Ishikawa (cell line): ENCODE results near the gene MRPL37.
A peak's percentile ranks its signal among the peaks of the same experiment; 100 is the strongest.

Experiments used
- CEBPB ChIP-seq: IDR thresholded peaks from 2 replicates; pipeline ENCODE4 v1.6.1; 2012
- CREB1 ChIP-seq: IDR thresholded peaks from 2 replicates; pipeline ENCODE4 v1.6.1; 2012; ENCODE audit warnings: low read depth
- EGR1 ChIP-seq: IDR thresholded peaks from 2 replicates; pipeline ENCODE4 v1.6.1; 2012
- EP300 ChIP-seq: IDR thresholded peaks from 2 replicates; pipeline ENCODE4 v1.6.1; 2012; ENCODE audit warnings: borderline replicate concordance
- FOXM1 ChIP-seq: IDR thresholded peaks from 2 replicates; pipeline ENCODE4 v1.6.1; 2012; ENCODE audit warnings: low read depth, borderline replicate concordance
- NFIC ChIP-seq: IDR thresholded peaks from 2 replicates; pipeline ENCODE4 v1.6.1; 2012
- RAD21 ChIP-seq: IDR thresholded peaks from 2 replicates; pipeline ENCODE4 v1.6.1; 2012; ENCODE audit warnings: low read depth
- TAF1 ChIP-seq: IDR thresholded peaks from 2 replicates; pipeline ENCODE4 v1.6.1; 2012; ENCODE audit warnings: low read depth, mild to moderate bottlenecking
- TCF12 ChIP-seq: IDR thresholded peaks from 2 replicates; pipeline ENCODE4 v1.6.1; 2012; ENCODE audit warnings: low read depth
- TEAD4 ChIP-seq: IDR thresholded peaks from 2 replicates; pipeline ENCODE4 v1.6.1; 2012
- YY1 ChIP-seq: IDR thresholded peaks from 2 replicates; pipeline ENCODE4 v1.6.1; 2012; ENCODE audit warnings: low read depth
- ZBTB7A ChIP-seq: IDR thresholded peaks from 2 replicates; pipeline ENCODE4 v1.6.1; 2012; ENCODE audit warnings: low read depth
- TF ChIP-seq, protein P1 (sequence below): IDR thresholded peaks from 2 replicates; pipeline ENCODE4 v1.6.1; 2012; ENCODE audit warnings: low read depth, mild to moderate bottlenecking
- TF ChIP-seq, protein P2 (sequence below): IDR thresholded peaks from 2 replicates; pipeline ENCODE4 v1.6.1; 2012
- TF ChIP-seq, protein P3 (sequence below): IDR thresholded peaks from 2 replicates; pipeline ENCODE4 v1.6.1; 2012

MRPL37 gene

DNA sequence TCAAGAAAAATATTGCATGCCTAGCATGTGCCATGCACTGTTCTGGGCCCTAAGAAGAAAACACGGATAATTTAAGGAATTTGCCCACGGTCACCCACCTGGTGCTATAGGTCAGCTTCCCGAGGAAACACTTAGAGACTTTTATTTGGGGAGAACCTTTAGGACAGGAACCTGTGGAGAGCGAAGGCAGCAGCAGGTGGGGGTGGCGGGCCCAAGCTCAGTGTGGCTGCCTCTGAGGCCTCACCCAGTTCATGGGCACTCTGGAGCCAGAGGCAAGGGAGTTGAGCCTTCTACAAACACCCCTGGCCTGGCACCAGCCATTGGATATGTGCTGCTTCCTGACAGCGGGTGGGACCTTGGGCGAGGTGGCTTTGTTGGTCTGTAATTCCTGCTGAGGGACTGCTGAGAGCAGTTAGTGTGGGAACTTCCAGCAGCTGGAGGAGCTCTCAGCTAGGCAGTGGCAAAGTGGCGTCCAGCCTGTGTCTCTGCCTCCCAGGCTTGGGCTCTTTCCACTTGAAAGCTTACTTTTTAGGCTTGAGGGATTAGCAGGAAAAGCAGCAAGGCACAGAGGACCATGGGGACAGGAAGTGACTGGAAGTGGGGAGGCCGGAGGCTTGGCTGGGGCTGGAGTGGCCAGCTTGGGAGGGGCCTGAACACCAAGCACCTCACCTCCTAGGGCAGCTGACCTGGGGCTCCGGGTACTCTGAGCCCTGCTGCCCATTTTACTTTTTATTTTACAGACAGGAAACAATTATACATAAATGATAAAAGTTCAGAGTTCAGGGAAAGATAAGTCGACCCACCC lies 19.1 kb downstream of the MRPL37 start:
- TF ChIP-seq NFIC (no peak), RAD21 (peak; percentile 2; the same call in 1 of the 2 replicates), TEAD4 (no peak), TAF1 (no peak), EP300 (no peak), EGR1 (no peak)
- TF ChIP-seq, protein P1, sequence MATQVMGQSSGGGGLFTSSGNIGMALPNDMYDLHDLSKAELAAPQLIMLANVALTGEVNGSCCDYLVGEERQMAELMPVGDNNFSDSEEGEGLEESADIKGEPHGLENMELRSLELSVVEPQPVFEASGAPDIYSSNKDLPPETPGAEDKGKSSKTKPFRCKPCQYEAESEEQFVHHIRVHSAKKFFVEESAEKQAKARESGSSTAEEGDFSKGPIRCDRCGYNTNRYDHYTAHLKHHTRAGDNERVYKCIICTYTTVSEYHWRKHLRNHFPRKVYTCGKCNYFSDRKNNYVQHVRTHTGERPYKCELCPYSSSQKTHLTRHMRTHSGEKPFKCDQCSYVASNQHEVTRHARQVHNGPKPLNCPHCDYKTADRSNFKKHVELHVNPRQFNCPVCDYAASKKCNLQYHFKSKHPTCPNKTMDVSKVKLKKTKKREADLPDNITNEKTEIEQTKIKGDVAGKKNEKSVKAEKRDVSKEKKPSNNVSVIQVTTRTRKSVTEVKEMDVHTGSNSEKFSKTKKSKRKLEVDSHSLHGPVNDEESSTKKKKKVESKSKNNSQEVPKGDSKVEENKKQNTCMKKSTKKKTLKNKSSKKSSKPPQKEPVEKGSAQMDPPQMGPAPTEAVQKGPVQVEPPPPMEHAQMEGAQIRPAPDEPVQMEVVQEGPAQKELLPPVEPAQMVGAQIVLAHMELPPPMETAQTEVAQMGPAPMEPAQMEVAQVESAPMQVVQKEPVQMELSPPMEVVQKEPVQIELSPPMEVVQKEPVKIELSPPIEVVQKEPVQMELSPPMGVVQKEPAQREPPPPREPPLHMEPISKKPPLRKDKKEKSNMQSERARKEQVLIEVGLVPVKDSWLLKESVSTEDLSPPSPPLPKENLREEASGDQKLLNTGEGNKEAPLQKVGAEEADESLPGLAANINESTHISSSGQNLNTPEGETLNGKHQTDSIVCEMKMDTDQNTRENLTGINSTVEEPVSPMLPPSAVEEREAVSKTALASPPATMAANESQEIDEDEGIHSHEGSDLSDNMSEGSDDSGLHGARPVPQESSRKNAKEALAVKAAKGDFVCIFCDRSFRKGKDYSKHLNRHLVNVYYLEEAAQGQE: no peak

DNA sequence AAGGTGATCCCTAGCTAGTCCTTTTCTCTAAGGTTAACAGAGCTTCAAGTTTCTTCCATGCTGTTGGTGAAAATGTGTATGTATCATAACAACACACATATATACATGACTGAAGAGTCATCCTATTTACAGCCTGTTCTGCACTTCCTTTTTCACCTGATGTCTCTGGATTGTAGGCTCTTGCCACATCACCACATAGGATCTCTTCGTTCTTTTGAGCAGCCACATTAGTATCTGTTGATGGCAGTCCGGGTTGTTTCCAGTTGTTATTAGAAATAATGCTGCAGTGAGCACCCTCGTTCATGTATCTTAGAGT lies 19.7 kb downstream of the MRPL37 start:
- no peak for TF ChIP-seq TAF1
- no peak for TF ChIP-seq EP300
- TF ChIP-seq, protein P2, sequence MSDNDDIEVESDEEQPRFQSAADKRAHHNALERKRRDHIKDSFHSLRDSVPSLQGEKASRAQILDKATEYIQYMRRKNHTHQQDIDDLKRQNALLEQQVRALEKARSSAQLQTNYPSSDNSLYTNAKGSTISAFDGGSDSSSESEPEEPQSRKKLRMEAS: no peak
- TF ChIP-seq, protein P1: no peak

DNA sequence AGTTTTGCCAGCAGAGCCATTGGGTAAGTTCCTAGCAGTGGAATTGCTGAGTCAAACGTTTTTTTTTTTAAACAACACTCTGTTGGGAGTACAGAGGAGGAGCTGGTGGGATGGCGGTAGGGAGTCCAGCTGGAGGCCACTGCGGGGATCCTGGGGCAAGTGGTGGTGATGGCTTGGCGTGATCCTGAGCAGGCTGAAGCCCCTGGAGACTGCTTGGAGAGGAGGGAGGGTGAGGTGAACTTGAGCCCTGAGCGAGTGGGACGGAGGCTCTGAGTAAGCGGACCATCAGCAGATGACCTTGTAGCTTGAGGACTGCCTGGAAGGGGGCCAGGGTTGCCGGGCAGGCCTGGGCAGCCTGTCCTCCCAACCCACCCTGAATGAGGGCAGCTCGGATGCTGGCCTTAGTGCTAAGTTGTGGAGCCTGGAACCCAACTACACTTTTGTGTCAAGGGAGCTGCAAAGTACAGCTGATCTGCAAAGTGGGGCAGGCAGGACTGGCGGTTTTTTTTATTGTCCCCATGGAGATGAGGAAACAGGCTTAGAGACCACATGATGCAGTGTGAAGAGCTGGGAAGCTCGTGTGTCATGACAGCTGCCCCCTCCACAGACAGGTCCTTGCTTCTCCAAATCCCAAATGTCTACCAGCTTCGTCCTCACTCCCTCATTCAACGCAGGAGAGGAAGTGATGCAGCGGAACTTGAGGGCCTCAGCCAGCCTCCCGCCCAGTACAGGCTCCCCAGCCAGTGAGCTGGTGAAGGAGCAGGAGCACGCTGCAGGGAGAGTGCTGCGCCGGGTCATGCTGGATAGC lies 20.2 kb downstream of the MRPL37 start:
- TF ChIP-seq NFIC: no peak
- no peak for TF ChIP-seq TAF1
- no peak for TF ChIP-seq ZBTB7A
- TF ChIP-seq TCF12: no peak
- TF ChIP-seq, protein P3, sequence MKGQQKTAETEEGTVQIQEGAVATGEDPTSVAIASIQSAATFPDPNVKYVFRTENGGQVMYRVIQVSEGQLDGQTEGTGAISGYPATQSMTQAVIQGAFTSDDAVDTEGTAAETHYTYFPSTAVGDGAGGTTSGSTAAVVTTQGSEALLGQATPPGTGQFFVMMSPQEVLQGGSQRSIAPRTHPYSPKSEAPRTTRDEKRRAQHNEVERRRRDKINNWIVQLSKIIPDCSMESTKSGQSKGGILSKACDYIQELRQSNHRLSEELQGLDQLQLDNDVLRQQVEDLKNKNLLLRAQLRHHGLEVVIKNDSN: no peak
- TF ChIP-seq, protein P2: no peak
- TF ChIP-seq, protein P1: no peak
- no peak for TF ChIP-seq RAD21
- TF ChIP-seq EP300: no peak
- TF ChIP-seq YY1: no peak
- TF ChIP-seq EGR1: no peak
- TF ChIP-seq FOXM1: no peak
- no peak for TF ChIP-seq CEBPB
- TF ChIP-seq TEAD4: no peak
- TF ChIP-seq CREB1: no peak

DNA sequence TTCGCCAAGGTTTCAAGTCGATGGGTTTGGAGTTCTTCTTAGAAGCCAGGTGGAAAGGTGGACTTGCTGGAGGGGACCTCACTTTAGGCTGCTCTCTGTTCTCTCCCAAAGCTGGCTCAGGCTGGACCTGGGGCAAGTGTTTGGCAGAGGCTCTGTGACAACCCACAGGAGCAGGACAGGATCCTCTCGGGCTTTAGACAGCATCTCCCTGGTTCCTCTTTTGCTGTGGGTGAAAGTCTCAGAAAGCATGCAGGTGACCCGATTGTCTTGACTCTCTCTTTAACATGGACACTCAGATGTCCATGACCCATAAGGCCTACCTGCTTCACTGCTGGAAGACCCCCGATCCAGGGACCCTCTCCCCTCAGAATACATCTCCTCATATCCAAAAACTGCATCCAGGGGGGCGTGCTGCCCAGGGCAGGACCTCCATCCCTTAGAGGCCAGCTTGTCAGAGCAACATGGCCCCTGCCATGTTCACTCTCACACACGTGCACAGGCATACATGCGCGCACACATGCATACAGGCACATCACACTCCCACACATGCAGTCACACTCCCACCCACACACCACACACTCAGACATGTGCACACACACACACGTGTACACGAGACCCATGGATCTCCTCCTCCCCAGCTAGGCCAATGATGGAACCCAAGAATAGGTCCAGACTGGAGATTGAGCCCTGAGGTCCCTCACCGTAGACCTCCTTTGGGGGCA lies 21.3 kb downstream of the MRPL37 start:
- TF ChIP-seq, protein P3: no peak
- TF ChIP-seq ZBTB7A: no peak
- no peak for TF ChIP-seq TEAD4
- no peak for TF ChIP-seq CEBPB
